GM12878 (cell line): Measurements from ENCODE around the gene PKD1L1. TPM values are rescaled to one million over a fixed set of nuclear protein-coding genes. Genes with fewer than 3 reads are reported as not detected.

ENCODE experiments used
- ATAC-seq: fragments of 200-7000 bp; cut with Tn5 transposase; 3 replicates; pipeline ENCODE4 v1.9.1; 2020; ENCODE audit warnings: mild to moderate bottlenecking, moderate library complexity
- BruUV-seq: library from RNA; stranded (reverse); fragments of 400-500 nt; replicated peaks from 2 replicates; lab custom pipeline; 2021; lab: Mats Ljungman, UMichigan
- CTCF ChIA-PET: fragments of 300-600 bp; sonication (Branson Sonifier 250); formaldehyde crosslinking; extraction: SDS; loops from one replicate; lab custom pipeline; 2021; ENCODE audit warnings: inconsistent platforms; lab: Yijun Ruan, JAX
- POLR2A ChIA-PET: fragments of 350-600 bp; formaldehyde crosslinking; extraction: SDS; loops from one replicate; lab custom pipeline; 2021; ENCODE audit warnings: inconsistent platforms; lab: Charles Lee
- RAD21 ChIA-PET: fragments of 300-600 bp; sonication (Branson Sonifier 250); formaldehyde crosslinking; loops from one replicate; lab custom pipeline; 2023; ENCODE audit warnings: antibody characterized with exemption; ENCODE audit not compliant: unreplicated experiment; lab: Charles Lee
- SMC1A ChIA-PET: fragments of 300-600 bp; sonication (Branson Sonifier 250); formaldehyde crosslinking; loops from one replicate; lab custom pipeline; 2023; ENCODE audit not compliant: unreplicated experiment, uncharacterized antibody; lab: Charles Lee
- DNase-seq: peaks from one replicate; pipeline ENCODE4 v3.0.0-alpha.2; 2011; ENCODE audit warnings: low read depth, low spot score
- FAIRE-seq: peaks from 3 replicates; lab custom pipeline; 2011; peaks lifted over from hg19 to GRCh38; lab: Jason Lieb, UNC
- H2AFZ ChIP-seq: 2 replicates; pipeline ENCODE4 v1.6.0; 2011; ENCODE audit warnings: low read depth, low read length, control low read depth; ENCODE audit not compliant: control insufficient read depth
- H3K27ac ChIP-seq: 2 replicates; pipeline ENCODE4 v1.5.1; 2011; ENCODE audit warnings: control low read depth; ENCODE audit not compliant: control insufficient read depth, insufficient read depth
- H3K27me3 ChIP-seq, 2 experiments: replicated peaks in 1 of 2; 2 replicates each; pipeline versions ENCODE4 v1.6.0 to v1.6.1; 2011; ENCODE audit warnings: low read length in 1 of 2; ENCODE audit not compliant: control insufficient read depth in 2 of 2, insufficient read depth in 2 of 2
- H3K36me3 ChIP-seq, 2 experiments: 2 replicates each; pipeline ENCODE4 v1.5.1; 2011; ENCODE audit warnings: low read length in 1 of 2; ENCODE audit not compliant: control insufficient read depth in 2 of 2, insufficient read depth in 2 of 2
- H3K4me1 ChIP-seq: 2 replicates; pipeline ENCODE4 v1.6.1; 2011; ENCODE audit warnings: mild to moderate bottlenecking, low read length, moderate library complexity, mixed read lengths; ENCODE audit not compliant: control insufficient read depth, insufficient read depth
- H3K4me2 ChIP-seq: 2 replicates; pipeline ENCODE4 v1.6.0; 2011; ENCODE audit warnings: control low read depth; ENCODE audit not compliant: control insufficient read depth, insufficient read depth
- H3K4me3 ChIP-seq: fragments of 200-600 bp; sonication (generic); 2 replicates; pipeline ENCODE4 v1.5.1; 2016
- H3K79me2 ChIP-seq: 2 replicates; pipeline ENCODE4 v1.6.0; 2011; ENCODE audit warnings: low read length; ENCODE audit not compliant: control insufficient read depth, insufficient read depth
- H3K9ac ChIP-seq: 2 replicates; pipeline ENCODE4 v1.8.0; 2011; ENCODE audit warnings: low read length, control low read depth, mixed read lengths; ENCODE audit not compliant: control insufficient read depth, insufficient read depth
- H3K9me3 ChIP-seq: replicated peaks from 3 replicates; pipeline ENCODE4 v1.5.1; 2011; ENCODE audit warnings: mild to moderate bottlenecking, low read length; ENCODE audit not compliant: control insufficient read depth, insufficient read depth
- H4K20me1 ChIP-seq: 2 replicates; pipeline ENCODE4 v1.6.0; 2011; ENCODE audit not compliant: control insufficient read depth, insufficient read depth
- BCL3 ChIP-seq: IDR thresholded peaks from 2 replicates; pipeline ENCODE4 v1.6.1; 2011; ENCODE audit warnings: borderline replicate concordance, low read depth, mild to moderate bottlenecking, moderate library complexity, low read length; ENCODE audit not compliant: insufficient read depth, poor library complexity, severe bottlenecking
- BRCA1 ChIP-seq: IDR thresholded peaks from 2 replicates; pipeline ENCODE4 v1.6.1; 2011; ENCODE audit warnings: low read depth, low read length, improper control_type of control experiment
- CBX5 ChIP-seq: sonication (generic); IDR thresholded peaks from 2 replicates; pipeline ENCODE4 v1.6.1; 2016; ENCODE audit warnings: low read depth, moderate library complexity, mild to moderate bottlenecking, inconsistent platforms
- CREB1 ChIP-seq: IDR thresholded peaks from 2 replicates; pipeline ENCODE4 v1.6.1; 2012; ENCODE audit warnings: low read depth, mild to moderate bottlenecking, inconsistent platforms
- EED ChIP-seq: sonication (generic); IDR thresholded peaks from 2 replicates; pipeline ENCODE4 v1.6.1; 2016; ENCODE audit warnings: antibody characterized with exemption, low read depth
- FOXK2 ChIP-seq: fragments of 450-650 bp; IDR thresholded peaks from 2 replicates; pipeline ENCODE4 v1.6.1; 2017; ENCODE audit warnings: mild to moderate bottlenecking, moderate library complexity
- HDAC2 ChIP-seq: fragments of 200-600 bp; sonication (generic); IDR thresholded peaks from 2 replicates; pipeline ENCODE4 v1.6.1; 2017
- HSF1 ChIP-seq: fragments of 150-350 bp; IDR thresholded peaks from 2 replicates; pipeline ENCODE4 v1.6.1; 2014; ENCODE audit warnings: mild to moderate bottlenecking, low read depth, low read length
- KAT2A ChIP-seq: conservative IDR thresholded peaks from 2 replicates; pipeline ENCODE4 v1.6.1; 2011; ENCODE audit warnings: low read depth, low read length; ENCODE audit not compliant: control insufficient read depth
- MLLT1 ChIP-seq: fragments of 450-650 bp; IDR thresholded peaks from 2 replicates; pipeline ENCODE4 v1.6.1; 2016; ENCODE audit warnings: mild to moderate bottlenecking
- RUNX3 ChIP-seq: IDR thresholded peaks from 2 replicates; pipeline ENCODE4 v1.6.1; 2012; ENCODE audit warnings: low read length, inconsistent platforms
- SMC3 ChIP-seq: IDR thresholded peaks from 2 replicates; pipeline ENCODE4 v1.6.1; 2011; ENCODE audit warnings: low read length, improper control_type of control experiment, borderline replicate concordance
- SRF ChIP-seq, 2 experiments: IDR thresholded peaks; 2 replicates each; pipeline ENCODE4 v1.6.1; 2011; ENCODE audit warnings: low read depth in 2 of 2, low read length in 2 of 2, mild to moderate bottlenecking in 1 of 2, moderate library complexity in 1 of 2
- ZNF592 ChIP-seq: fragments of 450-650 bp; IDR thresholded peaks from 2 replicates; pipeline ENCODE4 v1.6.1; 2017; ENCODE audit warnings: mild to moderate bottlenecking, moderate library complexity
- ZZZ3 ChIP-seq: IDR thresholded peaks from 2 replicates; pipeline ENCODE4 v1.6.1; 2011; ENCODE audit warnings: low read depth; ENCODE audit not compliant: control insufficient read depth, insufficient read length
- WGBS: methylation state at CpG from one replicate; pipeline ENCODE4 v1.1.6; 2016; ENCODE audit warnings: low lambda C conversion rate; ENCODE audit not compliant: insufficient replicate concordance, insufficient coverage; ENCODE audit errors: missing lambda C conversion rate; 5-methylcytosine and 5-hydroxymethylcytosine counted together
- in situ Hi-C: fragments of 300-500 bp; cut with MboI; formaldehyde crosslinking; loops from 9 replicates; pipeline ENCODE4 v1.14.3; 2018; ENCODE audit warnings: mixed read lengths
- intact Hi-C: fragments of 100-400 bp; cut with micrococcal nuclease; formaldehyde crosslinking; loops from one replicate; pipeline ENCODE4 v1.14.2; 2022; ENCODE audit not compliant: unreplicated experiment
- polyA plus RNA-seq, 11 experiments: library from polyadenylated mRNA; depleted of rRNA in 4 of 11; unstranded in 6 of 11; stranded (reverse) in 5 of 11; fragments of >200 nt; fragmentation: Nextera tagmentation in 4 of 11; fragmentation: Illumina TruSeq in 1 of 11; extraction: Ambion mirVana in 4 of 11; extraction: Trizol in 1 of 11; gene quantifications; 1 replicate in 1 of 11; 2 replicates in 10 of 11; pipeline versions ENCODE4 v1.2.1 to v1.2.3, GENCODE V29; 2011 to 2016; ENCODE audit warnings: inconsistent platforms in 2 of 11, missing spikeins in 2 of 11, low read depth in 1 of 11
- total RNA-seq, 4 experiments: library from RNA; depleted of rRNA in 3 of 4; stranded (reverse); fragments of >200 nt in 3 of 4; fragmentation: Illumina TruSeq in 1 of 4; extraction: Trizol in 1 of 4; gene quantifications; 2 replicates each; pipeline versions ENCODE4 v1.2.1 to v1.2.3, GENCODE V29; 2013 to 2021

The PKD1L1 gene
- total and polyA plus RNA-seq, 10 of the 15 experiments (the other 5 are each of a cell fraction or from before 2014, with no cell fraction given) = under 0.01 to 0.05 (median 0.02) TPM; not detected in 3

GRCh38 chr7:47808321-47808720 is 139.9 kb downstream of the PKD1L1 start:
- Histone ChIP-seq H4K20me1 (no peaks in the 10 kb centered on the region), H3K4me1 (no peaks in the 10 kb centered on the region), H2AFZ (no peak overlapping the region), H3K4me2 (no peak overlapping the region), H3K27me3 (peaks cover 4 to 8% of the 10 kb centered on the region in 2 experiments), H3K36me3 (no peaks in the 10 kb centered on the region), H3K9me3 (no peaks in the 10 kb centered on the region), H3K79me2 (no peaks in the 10 kb centered on the region), H3K4me3 (no peak overlapping the region), H3K9ac (no peak overlapping the region), H3K27ac (no peak overlapping the region)
- no peak for TF ChIP-seq CBX5
- TF ChIP-seq SMC3 = no peak
- TF ChIP-seq HSF1 = no peak
- TF ChIP-seq ZNF592 = no peak
- TF ChIP-seq RUNX3 = no peak
- no peak for TF ChIP-seq BCL3
- TF ChIP-seq MLLT1 = no peak
- TF ChIP-seq HDAC2 = no peak
- TF ChIP-seq SRF (IDR thresholded peaks at IDR 0.05; ENCODE audit: low read depth in 2 of 2, low read length in 2 of 2) = no peak
- TF ChIP-seq KAT2A = no peak
- no peak for TF ChIP-seq BRCA1
- TF ChIP-seq CREB1 = no peak
- no peak for TF ChIP-seq EED
- TF ChIP-seq ZZZ3 = no peak
- TF ChIP-seq FOXK2 = no peak
- ATAC-seq (no peak), FAIRE-seq (no peak), DNase-seq (no peak)
- intact Hi-C loops = no loop called here
- in situ Hi-C loops = no loop called here
- POLR2A ChIA-PET = no interaction called here
- CTCF ChIA-PET = interaction anchor here (0.8 kb wide), 1 partner anchor 11 kb away, joined by 3 read pairs; no protein-coding TSS in a partner anchor
- SMC1A ChIA-PET = no interaction called here
- 22% methylated on average over 7 of the region's 7 CpGs for WGBS
- no TSS peak for BruUV-seq
- RAD21 ChIA-PET = no interaction called here
